HEK293 (cell line): Measurements from ENCODE around the gene GRK3.

Source experiments
- CTCF ChIA-PET: fragments of 350-600 bp; formaldehyde crosslinking; extraction: SDS; loops from one replicate; lab custom pipeline; 2021; ENCODE audit warnings: antibody characterized with exemption; lab: Yijun Ruan, JAX
- POLR2A ChIA-PET: fragments of 300-600 bp; formaldehyde crosslinking; extraction: SDS; loops from one replicate; lab custom pipeline; 2020; ENCODE audit warnings: antibody characterized with exemption, inconsistent platforms; lab: Yijun Ruan, JAX
- H3K27ac ChIP-seq: fragments of 200-500 bp; sonication (Bioruptor generic); 2 replicates; pipeline ENCODE4 v1.5.1; 2014; ENCODE audit warnings: low read depth, low read length, control low read depth, inconsistent platforms; ENCODE audit errors: extremely low read depth
- H3K36me3 ChIP-seq, 2 experiments: fragments of 200-500 bp in 1 of 2; sonication (Bioruptor generic) in 1 of 2; 1 replicate in 1 of 2; 2 replicates in 1 of 2; pipeline ENCODE4 v1.5.1; 2014 to 2017; ENCODE audit warnings: inconsistent platforms in 2 of 2, low read length in 2 of 2; ENCODE audit not compliant: control insufficient read depth in 2 of 2, insufficient read depth in 1 of 2
- H3K4me1 ChIP-seq: fragments of 200-500 bp; sonication (Bioruptor generic); 2 replicates; pipeline ENCODE4 v1.5.1; 2014; ENCODE audit warnings: mild to moderate bottlenecking, low read length, inconsistent platforms; ENCODE audit not compliant: control insufficient read depth, insufficient read depth
- H3K4me3 ChIP-seq: 2 replicates; pipeline ENCODE4 v1.5.1; 2011; ENCODE audit warnings: low read depth, mild to moderate bottlenecking, control low read depth, low read length, moderate library complexity
- H3K9me3 ChIP-seq: fragments of 200-500 bp; sonication (Bioruptor generic); 2 replicates; pipeline ENCODE4 v1.5.1; 2014; ENCODE audit warnings: low read depth, low read length, inconsistent platforms; ENCODE audit not compliant: control insufficient read depth, insufficient read depth
- AEBP2 ChIP-seq: fragments of 450-650 bp; formaldehyde crosslinking; IDR thresholded peaks from 2 replicates; pipeline ENCODE4 v1.5.1; 2016; ENCODE audit warnings: missing biosample characterization, missing genetic modification characterization, borderline replicate concordance
- CTCF ChIP-seq: fragments of 450-650 bp; formaldehyde crosslinking; IDR thresholded peaks from 2 replicates; pipeline ENCODE4 v1.5.1; 2016; ENCODE audit warnings: missing biosample characterization, missing genetic modification characterization
- IKZF3 ChIP-seq: fragments of 450-650 bp; IDR thresholded peaks from 2 replicates; pipeline ENCODE4 v1.5.0; 2018; ENCODE audit warnings: missing biosample characterization, mild to moderate bottlenecking, missing genetic modification characterization, moderate library complexity
- TSHZ1 ChIP-seq: fragments of 450-650 bp; formaldehyde crosslinking; IDR thresholded peaks from 2 replicates; pipeline ENCODE4 v1.5.1; 2016; ENCODE audit warnings: missing biosample characterization, missing genetic modification characterization, borderline replicate concordance
- YY2 ChIP-seq: fragments of 450-650 bp; formaldehyde crosslinking; IDR thresholded peaks from 2 replicates; pipeline ENCODE4 v1.5.1; 2016; ENCODE audit warnings: missing biosample characterization, missing genetic modification characterization
- ZBTB10 ChIP-seq: fragments of 450-650 bp; formaldehyde crosslinking; IDR thresholded peaks from 2 replicates; pipeline ENCODE4 v1.5.1; 2016; ENCODE audit warnings: missing biosample characterization, missing genetic modification characterization
- ZBTB17 ChIP-seq: fragments of 450-650 bp; formaldehyde crosslinking; IDR thresholded peaks from 2 replicates; pipeline ENCODE4 v1.5.1; 2016; ENCODE audit warnings: missing biosample characterization, missing genetic modification characterization
- ZBTB49 ChIP-seq: fragments of 450-650 bp; formaldehyde crosslinking; IDR thresholded peaks from 2 replicates; pipeline ENCODE4 v1.5.1; 2016; ENCODE audit warnings: missing biosample characterization, missing genetic modification characterization, low read depth
- ZNF175 ChIP-seq: fragments of 450-650 bp; formaldehyde crosslinking; IDR thresholded peaks from 2 replicates; pipeline ENCODE4 v1.5.1; 2016; ENCODE audit warnings: missing biosample characterization, missing genetic modification characterization
- ZNF223 ChIP-seq: fragments of 450-650 bp; formaldehyde crosslinking; IDR thresholded peaks from 2 replicates; pipeline ENCODE4 v1.5.1; 2016; ENCODE audit warnings: missing biosample characterization, missing genetic modification characterization
- ZNF292 ChIP-seq: fragments of 450-650 bp; formaldehyde crosslinking; IDR thresholded peaks from 2 replicates; pipeline ENCODE4 v1.5.1; 2016; ENCODE audit warnings: low read depth, missing biosample characterization, missing genetic modification characterization, borderline replicate concordance
- ZNF48 ChIP-seq: fragments of 450-650 bp; formaldehyde crosslinking; IDR thresholded peaks from 2 replicates; pipeline ENCODE4 v1.5.1; 2016; ENCODE audit warnings: missing biosample characterization, missing genetic modification characterization
- ZNF610 ChIP-seq: fragments of 450-650 bp; formaldehyde crosslinking; IDR thresholded peaks from 2 replicates; pipeline ENCODE4 v1.5.1; 2016; ENCODE audit warnings: missing biosample characterization, missing genetic modification characterization, borderline replicate concordance
- ZNF623 ChIP-seq: fragments of 450-650 bp; formaldehyde crosslinking; IDR thresholded peaks from 2 replicates; pipeline ENCODE4 v1.5.1; 2016; ENCODE audit warnings: missing biosample characterization, missing genetic modification characterization
- ZNF629 ChIP-seq: fragments of 450-650 bp; formaldehyde crosslinking; IDR thresholded peaks from 2 replicates; pipeline ENCODE4 v1.5.1; 2017; ENCODE audit warnings: missing biosample characterization, missing genetic modification characterization
- ZSCAN16 ChIP-seq: fragments of 450-650 bp; formaldehyde crosslinking; IDR thresholded peaks from 2 replicates; pipeline ENCODE4 v1.5.1; 2016; ENCODE audit warnings: missing biosample characterization, missing genetic modification characterization

The GRK3 gene

GRCh38 chr22:25760294-25760693 is 195.8 kb downstream of the GRK3 start (continued):
- TF ChIP-seq ZBTB10 (tag by site-specific recombination) (no peak), ZNF292 (tag by site-specific recombination) (no peak), CTCF (tag by site-specific recombination) (no peak), TSHZ1 (tag by site-specific recombination) (no peak)

- ChIA-PET POLR2A (interaction anchor here (0.7 kb wide), 1 partner anchor 688 kb away, joined by 5 read pairs; no protein-coding TSS in a partner anchor), CTCF (interaction anchor here (0.5 to 2.2 kb wide), 4 partner anchors 12 to 195 kb away, joined by 4 to 13 read pairs (median 6); no protein-coding TSS in a partner anchor)
- Histone ChIP-seq H3K4me3 (no peak overlapping the region), H3K36me3 (no peaks in the 10 kb centered on the region), H3K27ac (no peak overlapping the region), H3K4me1 (no peaks in the 10 kb centered on the region), H3K9me3 (no peaks in the 10 kb centered on the region)
- TF ChIP-seq ZNF623: no peak
Measured at GRCh38 chr22:25760848-25761595, 196.5 kb downstream of the GRK3 start.

GRCh38 chr22:25762147-25762546 is 197.7 kb downstream of the GRK3 start:
- H3K9me3 ChIP-seq: no peaks in the 10 kb centered on the region
- CTCF ChIA-PET: interaction anchor here (0.7 to 2.7 kb wide), 2 partner anchors 10 to 439 kb away, joined by 5 to 19 read pairs; no protein-coding TSS in a partner anchor
- no peaks in the 10 kb centered on the region for H3K4me1 ChIP-seq
- POLR2A ChIA-PET: interaction anchor here (0.7 kb wide), 1 partner anchor 689 kb away, joined by 5 read pairs; no protein-coding TSS in a partner anchor
- TF ChIP-seq ZBTB49 (tag by site-specific recombination): no peak
- TF ChIP-seq ZNF610 (tag by site-specific recombination): no peak
- no peak for TF ChIP-seq ZNF48
- no peak for TF ChIP-seq ZNF175
- no peak for TF ChIP-seq ZSCAN16
- no peak for TF ChIP-seq ZNF629 (tag by site-specific recombination)
- TF ChIP-seq AEBP2: no peak
- TF ChIP-seq ZNF223 (tag by site-specific recombination): no peak
- TF ChIP-seq ZBTB17 (tag by site-specific recombination): no peak
- TF ChIP-seq IKZF3 (tag by site-specific recombination): no peak
- TF ChIP-seq YY2 (tag by site-specific recombination): no peak
- H3K36me3 ChIP-seq: no peaks in the 10 kb centered on the region
- H3K4me3 ChIP-seq: no peak overlapping the region
- no peak overlapping the region for H3K27ac ChIP-seq
